Measurements from ENCODE around the gene CRTAP. TPM values are rescaled to one million over a fixed set of nuclear protein-coding genes. Genes with fewer than 3 reads are reported as not detected.
"Not testable (repeated sequence)": the region's sequence is repeated elsewhere in the genome, so short reads cannot be mapped to it uniquely, and the experiment has no call there.

The CRTAP gene
- total and polyA plus RNA-seq, 5 donors, result 51.8 to 180 (median 148) TPM

GRCh38 chr3:33174711-33175414 lies 61.0 kb downstream of the CRTAP start:
- WGBS, result 92% methylated on average over 19 of the region's 19 CpGs
- intact Hi-C loops (cut with DNase I), result no loop called here
- no peaks in the 10 kb centered on the region for H3K27me3 ChIP-seq (ENCODE audit: control insufficient read depth, insufficient read depth)
- no peak for DNase-seq
- ATAC-seq, result no peak
- H3K4me1 ChIP-seq (ENCODE audit: control insufficient read depth, insufficient read depth, low read length), result no peaks in the 10 kb centered on the region
- H3K27ac ChIP-seq (ENCODE audit: low read length), result no peak overlapping the region
- H3K9me3 ChIP-seq (ENCODE audit: control insufficient read depth, low read length), result no peaks in the 10 kb centered on the region
- no peak overlapping the region for H3K4me3 ChIP-seq (ENCODE audit: low read length)

DNA sequence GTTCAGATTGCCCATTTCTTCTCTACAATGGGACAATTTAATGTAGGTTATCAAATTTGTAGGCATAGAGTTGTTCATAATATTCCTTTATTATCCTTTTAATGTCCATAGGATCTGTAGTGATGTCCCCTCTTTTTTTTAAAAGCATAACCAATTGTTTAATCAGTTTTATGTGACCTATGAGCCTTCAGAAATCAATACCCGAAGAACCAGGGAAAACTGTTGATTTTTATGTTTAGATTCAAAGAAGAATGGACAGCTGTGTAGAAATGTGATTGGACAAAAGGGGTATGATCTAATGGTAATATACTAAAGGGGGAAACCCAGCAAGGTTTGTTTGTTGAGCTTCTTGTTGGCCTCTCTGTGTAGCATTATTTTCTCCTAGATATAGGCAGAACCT lies 65.3 kb downstream of the CRTAP start:
- H3K27ac ChIP-seq (ENCODE audit: low read length), result no peak overlapping the region
- H3K9me3 ChIP-seq (ENCODE audit: control insufficient read depth, low read length), result no peaks in the 10 kb centered on the region
- no peaks in the 10 kb centered on the region for H3K4me1 ChIP-seq (ENCODE audit: control insufficient read depth, insufficient read depth, low read length)
- ATAC-seq (no peak), DNase-seq (no peak)
- intact Hi-C loops (cut with DNase I), result no loop called here
- H3K27me3 ChIP-seq (ENCODE audit: control insufficient read depth, insufficient read depth), result no peaks in the 10 kb centered on the region
- 76% methylated on average over 1 of the region's 1 CpG for WGBS
- no peak overlapping the region for H3K4me3 ChIP-seq (ENCODE audit: low read length)

DNA sequence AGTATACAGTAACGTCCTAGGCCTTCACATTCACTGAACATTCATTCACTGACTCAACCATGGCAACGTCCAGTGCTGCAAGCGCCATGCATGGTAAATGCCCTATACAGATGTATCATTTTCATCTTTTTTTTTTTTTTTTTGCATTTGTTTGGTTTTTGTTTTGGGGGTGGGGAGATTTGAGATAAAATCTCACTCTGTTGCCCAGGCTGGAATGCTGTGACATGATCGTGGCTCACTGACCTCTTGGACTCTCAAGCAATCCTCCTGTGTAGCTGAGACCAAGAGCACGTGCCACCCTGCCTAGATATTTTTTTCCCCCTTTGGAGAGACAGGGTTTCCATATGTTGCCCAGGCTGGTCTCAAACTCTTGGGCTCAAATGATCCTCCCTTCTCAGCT lies 67.4 kb downstream of the CRTAP start:
- no peak for DNase-seq
- ATAC-seq, result no peak
- Histone ChIP-seq H3K9me3 (ENCODE audit: control insufficient read depth, low read length) (no peaks in the 10 kb centered on the region), H3K27me3 (ENCODE audit: control insufficient read depth, insufficient read depth) (no peaks in the 10 kb centered on the region), H3K4me3 (ENCODE audit: low read length) (no peak overlapping the region), H3K27ac (ENCODE audit: low read length) (no peak overlapping the region), H3K4me1 (ENCODE audit: control insufficient read depth, insufficient read depth, low read length) (no peaks in the 10 kb centered on the region)
- WGBS, result 77% methylated on average over 5 of the region's 5 CpGs
- intact Hi-C loops (cut with DNase I), result no loop called here

GRCh38 chr3:33181641-33182040 lies 67.8 kb downstream of the CRTAP start:
- intact Hi-C loops (cut with DNase I); H3K4me1 ChIP-seq (ENCODE audit: control insufficient read depth, insufficient read depth, low read length); H3K9me3 ChIP-seq (ENCODE audit: control insufficient read depth, low read length); H3K27me3 ChIP-seq (ENCODE audit: control insufficient read depth, insufficient read depth); DNase-seq; H3K4me3 ChIP-seq (ENCODE audit: low read length); ATAC-seq; H3K27ac ChIP-seq (ENCODE audit: low read length): not testable (repeated sequence)
- WGBS, result 89% methylated on average over 1 of the region's 1 CpG

DNA sequence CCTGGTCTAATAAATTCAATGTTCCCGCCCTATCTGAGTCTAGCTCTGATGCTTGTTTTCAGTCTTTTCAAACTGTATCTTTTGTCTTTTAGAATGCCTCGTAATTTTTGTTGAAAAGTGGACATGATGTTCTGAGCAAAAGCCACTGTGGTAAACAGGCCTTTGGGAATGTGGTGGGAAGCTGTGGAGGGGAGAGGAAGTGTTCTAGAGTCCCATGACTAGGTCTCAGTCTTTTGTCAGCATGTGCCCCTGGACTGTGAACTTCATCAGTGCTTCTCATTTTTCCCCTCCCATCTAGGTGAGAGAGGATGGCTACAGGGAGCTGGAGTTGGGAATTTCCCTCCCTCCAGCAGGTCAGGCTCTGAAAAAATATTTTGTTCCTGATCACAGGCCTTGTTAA lies 71.0 kb downstream of the CRTAP start:
- ATAC-seq (no peak), DNase-seq (no peak)
- Histone ChIP-seq H3K27ac (ENCODE audit: low read length) (no peak overlapping the region), H3K4me3 (ENCODE audit: low read length) (no peak overlapping the region), H3K27me3 (ENCODE audit: control insufficient read depth, insufficient read depth) (no peaks in the 10 kb centered on the region), H3K9me3 (ENCODE audit: control insufficient read depth, low read length) (no peaks in the 10 kb centered on the region), H3K4me1 (ENCODE audit: control insufficient read depth, insufficient read depth, low read length) (no peaks in the 10 kb centered on the region)
- intact Hi-C loops (cut with DNase I), result no loop called here
- 81% methylated on average over 2 of the region's 2 CpGs for WGBS

GRCh38 chr3:33186524-33187367 lies 72.9 kb downstream of the CRTAP start:
- H3K27me3 ChIP-seq (ENCODE audit: control insufficient read depth, insufficient read depth), result no peaks in the 10 kb centered on the region
- 92% methylated on average over 13 of the region's 13 CpGs for WGBS
- H3K9me3 ChIP-seq (ENCODE audit: control insufficient read depth, low read length), result no peaks in the 10 kb centered on the region
- intact Hi-C loops (cut with DNase I), result no loop called here
- no peak for DNase-seq
- no peak overlapping the region for H3K27ac ChIP-seq (ENCODE audit: low read length)
- H3K4me3 ChIP-seq (ENCODE audit: low read length), result no peak overlapping the region
- H3K4me1 ChIP-seq (ENCODE audit: control insufficient read depth, insufficient read depth, low read length), result no peaks in the 10 kb centered on the region
- ATAC-seq, result no peak

GRCh38 chr3:33187368-33187634 lies 73.5 kb downstream of the CRTAP start:
- no peaks in the 10 kb centered on the region for H3K27me3 ChIP-seq (ENCODE audit: control insufficient read depth, insufficient read depth)
- intact Hi-C loops (cut with DNase I), result no loop called here
- no peak overlapping the region for H3K4me3 ChIP-seq (ENCODE audit: low read length)
- DNase-seq, result no peak
- ATAC-seq, result no peak
- no peaks in the 10 kb centered on the region for H3K4me1 ChIP-seq (ENCODE audit: control insufficient read depth, insufficient read depth, low read length)
- no peaks in the 10 kb centered on the region for H3K9me3 ChIP-seq (ENCODE audit: control insufficient read depth, low read length)
- 83% methylated on average over 3 of the region's 3 CpGs for WGBS
- no peak overlapping the region for H3K27ac ChIP-seq (ENCODE audit: low read length)

DNA sequence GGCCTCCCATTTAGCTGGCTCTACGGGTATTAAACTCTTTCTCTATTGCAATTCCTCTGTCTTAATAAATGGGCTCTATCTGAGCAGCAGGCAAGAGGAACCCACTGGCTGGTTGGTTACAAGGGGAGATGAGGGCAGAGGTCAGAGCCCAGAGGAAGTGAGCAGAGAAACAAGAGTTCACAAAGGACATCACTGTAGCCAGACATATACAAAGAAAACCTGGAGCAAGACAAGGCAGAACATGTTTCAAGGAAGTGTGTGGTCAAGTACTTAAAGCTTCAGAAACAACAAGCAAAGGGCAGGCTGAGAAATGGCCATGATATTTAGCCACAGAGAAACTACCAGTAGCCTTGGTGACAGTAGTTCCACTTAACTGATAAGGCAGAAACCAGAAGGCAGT lies 80.5 kb downstream of the CRTAP start:
- Histone ChIP-seq H3K9me3 (ENCODE audit: control insufficient read depth, low read length) (no peaks in the 10 kb centered on the region), H3K4me3 (ENCODE audit: low read length) (no peak overlapping the region), H3K27ac (ENCODE audit: low read length) (no peak overlapping the region), H3K27me3 (ENCODE audit: control insufficient read depth, insufficient read depth) (no peaks in the 10 kb centered on the region), H3K4me1 (ENCODE audit: control insufficient read depth, insufficient read depth, low read length) (no peaks in the 10 kb centered on the region)
- ATAC-seq, result no peak
- WGBS, result 84% methylated on average over 1 of the region's 1 CpG
- intact Hi-C loops (cut with DNase I), result no loop called here
- no peak for DNase-seq

GRCh38 chr3:33196538-33196937 lies 82.7 kb downstream of the CRTAP start:
- 79% methylated on average over 3 of the region's 3 CpGs for WGBS
- DNase-seq (no peak), ATAC-seq (no peak)
- Histone ChIP-seq H3K27ac (ENCODE audit: low read length) (no peak overlapping the region), H3K4me1 (ENCODE audit: control insufficient read depth, insufficient read depth, low read length) (no peaks in the 10 kb centered on the region), H3K9me3 (ENCODE audit: control insufficient read depth, low read length) (no peaks in the 10 kb centered on the region), H3K27me3 (ENCODE audit: control insufficient read depth, insufficient read depth) (no peaks in the 10 kb centered on the region), H3K4me3 (ENCODE audit: low read length) (no peak overlapping the region)
- intact Hi-C loops (cut with DNase I), result no loop called here
